Esophagus muscularis mucosa (tissue), 4 donors: ENCODE measurements around the gene SLC5A3. TPM values are rescaled to one million over a fixed set of nuclear protein-coding genes. Genes with fewer than 3 reads are reported as not detected.

Source experiments
- DNase-seq: peaks from one replicate; pipeline ENCODE4 v3.0.0-alpha.2; 2017; ENCODE audit errors: extremely low spot score
- H3K27ac ChIP-seq, 4 donors: fragments of 200-600 bp; sonication (generic); replicated peaks in 1 of 4; 1 replicate in 3 of 4; 2 replicates in 1 of 4; pipeline ENCODE4 v1.5.1; 2016 to 2019; ENCODE audit warnings: mild to moderate bottlenecking in 1 of 4
- H3K27me3 ChIP-seq, 4 donors: fragments of 200-600 bp; sonication (generic); one replicate each; pipeline versions ENCODE4 v1.5.1 to v1.6.0; 2016 to 2019
- H3K36me3 ChIP-seq, 4 donors: fragments of 200-600 bp; sonication (generic); one replicate each; pipeline ENCODE4 v1.5.1; 2016 to 2019
- H3K4me1 ChIP-seq, 4 donors: fragments of 200-600 bp; sonication (generic); one replicate each; pipeline ENCODE4 v1.5.1; 2016 to 2019
- H3K4me3 ChIP-seq, 4 donors: fragments of 200-600 bp; sonication (generic); 1 replicate in 2 of 4; 2 replicates in 2 of 4; pipeline ENCODE4 v1.5.1; 2016 to 2019; ENCODE audit warnings: mild to moderate bottlenecking in 4 of 4, moderate library complexity in 1 of 4
- H3K9me3 ChIP-seq, 4 donors: fragments of 200-600 bp; sonication (generic); 1 replicate in 3 of 4; 2 replicates in 1 of 4; pipeline ENCODE4 v1.5.1; 2016 to 2019
- CTCF ChIP-seq, 3 experiments: fragments of 200-600 bp in 2 of 3; fragments of 450-650 bp in 1 of 3; sonication (generic) in 2 of 3; IDR thresholded peaks; one replicate each; pipeline ENCODE4 v1.5.1; 2017 to 2019; ENCODE audit warnings: antibody characterized with exemption in 3 of 3, mild to moderate bottlenecking in 2 of 3, moderate library complexity in 1 of 3
- EP300 ChIP-seq: sonication (generic); formaldehyde crosslinking; IDR thresholded peaks from one replicate; pipeline ENCODE4 v1.6.1; 2017; ENCODE audit warnings: antibody characterized with exemption
- POLR2A ChIP-seq: fragments of 450-650 bp; IDR thresholded peaks from one replicate; pipeline ENCODE4 v1.6.1; 2017; ENCODE audit warnings: antibody characterized with exemption, moderate library complexity, mild to moderate bottlenecking, low read depth
- POLR2AphosphoS5 ChIP-seq, 2 donors: sonication (generic); formaldehyde crosslinking; IDR thresholded peaks; one replicate each; pipeline ENCODE4 v1.6.1; 2017; ENCODE audit warnings: antibody characterized with exemption in 2 of 2
- WGBS: methylation state at CpG from one replicate; pipeline ENCODE4 v1.1.5; 2018; 5-methylcytosine and 5-hydroxymethylcytosine counted together
- intact Hi-C: fragments of 100-400 bp; cut with DNase I; formaldehyde crosslinking; loops from one replicate; pipeline ENCODE4 v1.15.1; 2023
- total RNA-seq, 4 donors: library from RNA; depleted of rRNA; stranded (reverse); fragments of >200 nt; gene quantifications; one replicate each; pipeline versions ENCODE4 v1.1.0 to v1.2.1, GENCODE V29; 2016

The SLC5A3 gene
- total RNA-seq, 4 donors from 2014 or later = 7.3 to 15.4 (median 13.1) TPM

- intact Hi-C loops = loop anchor here (1.0 to 5.0 kb wide), 4 partner anchors 55 to 273 kb away; no protein-coding TSS in a partner anchor
- Histone ChIP-seq H3K36me3 (no peaks in the 10 kb centered on the region), H3K4me1 (peaks cover 18 to 53% (median 45%) of the 10 kb centered on the region in 4 donors), H3K9me3 (no peaks in the 10 kb centered on the region), H3K27me3 (no peaks in the 10 kb centered on the region), H3K27ac (peak overlapping the region; percentile 81 to 91 (median 88)), H3K4me3 (peak overlapping the region; percentile 78 to 88 (median 81))
- TF ChIP-seq POLR2A (no peak), EP300 (no peak), POLR2AphosphoS5 (IDR thresholded peaks at IDR 0.05) (no peak), CTCF (IDR thresholded peaks at IDR 0.05) (no peak)
- DNase-seq = no peak
- WGBS = under 1% methylated on average over 27 of the region's 95 CpGs
Observed at GRCh38 chr21:34073749-34074282, 438 bp downstream of the SLC5A3 start.

GRCh38 chr21:34074283-34075090, 1.1 kb downstream of the SLC5A3 start:
- H3K4me3 ChIP-seq = peak overlapping the region; percentile 78 to 88 (median 81)
- 16% methylated on average over 32 of the region's 32 CpGs for WGBS
- H3K9me3 ChIP-seq = no peaks in the 10 kb centered on the region
- peak overlapping the region; percentile 15 to 90 (median 84) for H3K27ac ChIP-seq
- no peaks in the 10 kb centered on the region for H3K36me3 ChIP-seq
- TF ChIP-seq POLR2AphosphoS5 (IDR thresholded peaks at IDR 0.05) (no peak), EP300 (no peak), POLR2A (no peak), CTCF (IDR thresholded peaks at IDR 0.05) (no peak)
- intact Hi-C loops = loop anchor here (5.0 kb wide), 4 partner anchors 128 to 273 kb away; no protein-coding TSS in a partner anchor
- peaks cover 21 to 58% (median 52%) of the 10 kb centered on the region in 4 donors for H3K4me1 ChIP-seq
- no peak for DNase-seq
- no peaks in the 10 kb centered on the region for H3K27me3 ChIP-seq

- no peak for DNase-seq
- 63% methylated on average over 2 of the region's 2 CpGs for WGBS
- no peaks in the 10 kb centered on the region for H3K36me3 ChIP-seq
- H3K27ac ChIP-seq = peak overlapping the region in 2 of 4 donors; percentile 87 to 90
- no peaks in the 10 kb centered on the region for H3K27me3 ChIP-seq
- intact Hi-C loops = loop anchor here (5.0 kb wide), 1 partner anchor 153 kb away; no protein-coding TSS in a partner anchor
- H3K4me1 ChIP-seq = peaks cover 24 to 64% (median 58%) of the 10 kb centered on the region in 4 donors
- TF ChIP-seq POLR2AphosphoS5 (IDR thresholded peaks at IDR 0.05) (no peak), POLR2A (no peak), EP300 (no peak), CTCF (IDR thresholded peaks at IDR 0.05) (no peak)
- no peaks in the 10 kb centered on the region for H3K9me3 ChIP-seq
- peak overlapping the region; percentile 78 to 88 (median 81) for H3K4me3 ChIP-seq
Observed at GRCh38 chr21:34075091-34075425, 1.7 kb downstream of the SLC5A3 start.

- peak overlapping the region; percentile 78 to 88 (median 81) for H3K4me3 ChIP-seq
- WGBS = 80% methylated on average over 9 of the region's 9 CpGs
- no peak for DNase-seq
- intact Hi-C loops = loop anchor here (5.0 kb wide), 1 partner anchor 154 kb away; no protein-coding TSS in a partner anchor
- TF ChIP-seq CTCF (IDR thresholded peaks at IDR 0.05) (no peak), EP300 (no peak), POLR2A (no peak), POLR2AphosphoS5 (IDR thresholded peaks at IDR 0.05) (no peak)
- no peaks in the 10 kb centered on the region for H3K27me3 ChIP-seq
- H3K27ac ChIP-seq = no peak overlapping the region
- no peaks in the 10 kb centered on the region for H3K9me3 ChIP-seq
- peaks cover 26 to 73% (median 62%) of the 10 kb centered on the region in 4 donors for H3K4me1 ChIP-seq
- H3K36me3 ChIP-seq = no peaks in the 10 kb centered on the region
Observed at GRCh38 chr21:34075760-34076660, 2.6 kb downstream of the SLC5A3 start.
